ENCODE measurements around the gene SS18L1.

SS18L1 gene

DNA sequence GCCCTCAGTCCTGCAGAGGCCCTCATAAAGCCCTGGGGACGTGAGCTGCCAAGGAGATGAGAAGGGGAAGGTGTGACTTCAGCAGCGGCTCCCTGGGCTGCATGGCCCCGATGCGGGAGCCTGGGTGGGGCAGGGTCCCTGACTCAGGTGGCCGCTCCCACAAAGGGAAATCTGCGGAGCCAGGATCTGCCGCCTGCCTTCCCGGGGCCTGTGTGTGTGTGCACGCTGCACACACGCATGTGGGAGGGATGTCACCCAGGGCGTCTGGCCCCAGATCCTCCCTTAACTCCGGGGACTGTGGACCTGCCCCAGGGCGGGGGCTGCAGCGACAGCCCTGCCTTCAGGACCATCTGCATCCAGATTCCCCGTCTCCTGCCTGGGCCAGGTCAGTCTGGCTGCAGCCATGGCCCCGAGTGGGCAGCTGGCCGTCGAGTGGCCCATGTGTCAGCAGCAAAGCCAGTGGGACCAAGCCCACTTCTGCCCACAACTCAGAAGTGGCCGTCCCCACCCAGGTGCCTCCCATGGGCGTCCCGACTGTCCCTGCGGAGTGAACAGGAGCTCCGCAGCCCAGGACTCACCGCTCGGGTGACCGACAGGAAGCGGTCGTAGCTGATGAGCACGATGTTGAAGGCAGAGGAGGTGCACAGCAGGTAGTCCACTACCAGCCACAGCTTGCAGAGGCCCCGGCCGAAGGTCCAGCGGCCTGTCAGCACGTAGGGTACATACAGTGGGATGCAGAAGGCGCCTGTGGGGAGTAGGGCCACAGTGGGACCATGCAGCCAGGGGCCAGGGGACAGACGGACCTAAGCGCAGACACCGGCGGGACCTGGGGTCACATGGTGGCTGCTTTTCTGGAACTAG is 74.6 kb downstream of the SS18L1 start:
- ChIA-PET POLR2A (no interaction called here), CTCF (no interaction called here)
- Histone ChIP-seq H3K4me1 (ENCODE audit: control extremely low read depth in 1 of 4, control insufficient read depth in 4 of 4, insufficient read depth in 4 of 4, low read length in 3 of 4) (peaks cover 0 to 21% (median 14%) of the 10 kb centered on the region in 4 experiments), H3K27me3 (replicated peaks in 2 of 5; ENCODE audit: control insufficient read depth in 4 of 5, insufficient read depth in 5 of 5, low read length in 4 of 5) (peaks cover 0 to 90% (median 23%) of the 10 kb centered on the region in 5 experiments), H3K9me3 (ENCODE audit: control extremely low read depth in 1 of 5, control insufficient read depth in 4 of 5, insufficient read depth in 2 of 5, low read depth in 1 of 5, low read length in 4 of 5) (no peaks in the 10 kb centered on the region), H3K36me3 (ENCODE audit: control insufficient read depth in 4 of 4, insufficient read depth in 4 of 4, low read length in 3 of 4) (no peaks in the 10 kb centered on the region), H3K27ac (ENCODE audit: insufficient read depth in 1 of 2, low read depth in 1 of 2, low read length in 2 of 2, poor library complexity in 1 of 2, severe bottlenecking in 2 of 2) (no peak overlapping the region), H3K4me3 (ENCODE audit: control insufficient read depth in 1 of 7, extremely low read depth in 1 of 7, insufficient read depth in 4 of 7, low read depth in 2 of 7, low read length in 6 of 7) (no peak overlapping the region)
- no peak for DNase-seq
- WGBS (ENCODE audit: insufficient coverage) = 61% methylated on average over 36 of the region's 38 CpGs

- ChIA-PET POLR2A (no interaction called here), CTCF (no interaction called here)
- DNase-seq = no peak
- Histone ChIP-seq H3K27me3 (replicated peaks in 2 of 5; ENCODE audit: control insufficient read depth in 4 of 5, insufficient read depth in 5 of 5, low read length in 4 of 5) (peaks cover 0 to 95% (median 23%) of the 10 kb centered on the region in 5 experiments), H3K4me1 (ENCODE audit: control extremely low read depth in 1 of 4, control insufficient read depth in 4 of 4, insufficient read depth in 4 of 4, low read length in 3 of 4) (peaks cover 0 to 21% (median 14%) of the 10 kb centered on the region in 4 experiments), H3K4me3 (ENCODE audit: control insufficient read depth in 1 of 7, extremely low read depth in 1 of 7, insufficient read depth in 4 of 7, low read depth in 2 of 7, low read length in 6 of 7) (peak overlapping the region in 6 of 7 experiments; percentile 19 to 54 (median 36)), H3K27ac (ENCODE audit: insufficient read depth in 1 of 2, low read depth in 1 of 2, low read length in 2 of 2, poor library complexity in 1 of 2, severe bottlenecking in 2 of 2) (no peak overlapping the region), H3K9me3 (ENCODE audit: control extremely low read depth in 1 of 5, control insufficient read depth in 4 of 5, insufficient read depth in 2 of 5, low read depth in 1 of 5, low read length in 4 of 5) (no peaks in the 10 kb centered on the region), H3K36me3 (ENCODE audit: control insufficient read depth in 4 of 4, insufficient read depth in 4 of 4, low read length in 3 of 4) (no peaks in the 10 kb centered on the region)
- 3% methylated on average over 68 of the region's 84 CpGs for WGBS (ENCODE audit: insufficient coverage)
These were observed 75.8 kb downstream of the SS18L1 start for GRCh38 chr20:62219101-62219991.

GRCh38 chr20:62219992-62220665 is 76.6 kb downstream of the SS18L1 start, which contains the start of gene HRH3:
Gene HRH3, minus strand, starts transcription at chr20:62220278. Its CDS starts 308 bp downstream, at chr20:62219970.
- peaks cover 0 to 95% (median 21%) of the 10 kb centered on the region in 5 experiments for H3K27me3 ChIP-seq (replicated peaks in 2 of 5; ENCODE audit: control insufficient read depth in 4 of 5, insufficient read depth in 5 of 5, low read length in 4 of 5)
- DNase-seq = peak in 2 of 3 donors; percentile 54 to 62
- no peak within 1 kb of the TSS for H3K27ac ChIP-seq (ENCODE audit: insufficient read depth in 1 of 2, low read depth in 1 of 2, low read length in 2 of 2, poor library complexity in 1 of 2, severe bottlenecking in 2 of 2)
- no peaks in the 10 kb centered on the region for H3K9me3 ChIP-seq (ENCODE audit: control extremely low read depth in 1 of 5, control insufficient read depth in 4 of 5, insufficient read depth in 2 of 5, low read depth in 1 of 5, low read length in 4 of 5)
- POLR2A ChIA-PET = no interaction called here
- H3K4me1 ChIP-seq (ENCODE audit: control extremely low read depth in 1 of 4, control insufficient read depth in 4 of 4, insufficient read depth in 4 of 4, low read length in 3 of 4) = peaks cover 0 to 21% (median 14%) of the 10 kb centered on the region in 4 experiments
- CTCF ChIA-PET = no interaction called here
- no peaks in the 10 kb centered on the region for H3K36me3 ChIP-seq (ENCODE audit: control insufficient read depth in 4 of 4, insufficient read depth in 4 of 4, low read length in 3 of 4)
- WGBS (ENCODE audit: insufficient coverage) = under 1% methylated on average over 41 of the region's 84 CpGs
- H3K4me3 ChIP-seq (ENCODE audit: control insufficient read depth in 1 of 7, extremely low read depth in 1 of 7, insufficient read depth in 4 of 7, low read depth in 2 of 7, low read length in 6 of 7) = peak within 1 kb of the TSS in 6 of 7 experiments; percentile 19 to 54 (median 36)

GRCh38 chr20:62220666-62221568 is 77.3 kb downstream of the SS18L1 start:
- Histone ChIP-seq H3K4me3 (ENCODE audit: control insufficient read depth in 1 of 7, extremely low read depth in 1 of 7, insufficient read depth in 4 of 7, low read depth in 2 of 7, low read length in 6 of 7) (peak overlapping the region in 2 of 7 experiments; percentile 4 to 16), H3K36me3 (ENCODE audit: control insufficient read depth in 4 of 4, insufficient read depth in 4 of 4, low read length in 3 of 4) (no peaks in the 10 kb centered on the region), H3K27ac (ENCODE audit: insufficient read depth in 1 of 2, low read depth in 1 of 2, low read length in 2 of 2, poor library complexity in 1 of 2, severe bottlenecking in 2 of 2) (no peak overlapping the region), H3K4me1 (ENCODE audit: control extremely low read depth in 1 of 4, control insufficient read depth in 4 of 4, insufficient read depth in 4 of 4, low read length in 3 of 4) (peaks cover 0 to 21% (median 14%) of the 10 kb centered on the region in 4 experiments), H3K27me3 (replicated peaks in 2 of 5; ENCODE audit: control insufficient read depth in 4 of 5, insufficient read depth in 5 of 5, low read length in 4 of 5) (peaks cover 0 to 88% (median 22%) of the 10 kb centered on the region in 5 experiments), H3K9me3 (ENCODE audit: control extremely low read depth in 1 of 5, control insufficient read depth in 4 of 5, insufficient read depth in 2 of 5, low read depth in 1 of 5, low read length in 4 of 5) (no peaks in the 10 kb centered on the region)
- POLR2A ChIA-PET = no interaction called here
- 5% methylated on average over 28 of the region's 46 CpGs for WGBS (ENCODE audit: insufficient coverage)
- DNase-seq = peak; percentile 22 to 60 (median 50)
- CTCF ChIA-PET = no interaction called here

- WGBS (ENCODE audit: insufficient coverage) = 95% methylated on average over 18 of the region's 18 CpGs
- no peaks in the 10 kb centered on the region for H3K9me3 ChIP-seq (ENCODE audit: control extremely low read depth in 1 of 5, control insufficient read depth in 4 of 5, insufficient read depth in 2 of 5, low read depth in 1 of 5, low read length in 4 of 5)
- ChIA-PET POLR2A (no interaction called here), CTCF (no interaction called here)
- no peak overlapping the region for H3K4me3 ChIP-seq (ENCODE audit: control insufficient read depth in 1 of 7, extremely low read depth in 1 of 7, insufficient read depth in 4 of 7, low read depth in 2 of 7, low read length in 6 of 7)
- no peaks in the 10 kb centered on the region for H3K36me3 ChIP-seq (ENCODE audit: control insufficient read depth in 4 of 4, insufficient read depth in 4 of 4, low read length in 3 of 4)
- no peak overlapping the region for H3K27ac ChIP-seq (ENCODE audit: insufficient read depth in 1 of 2, low read depth in 1 of 2, low read length in 2 of 2, poor library complexity in 1 of 2, severe bottlenecking in 2 of 2)
- H3K4me1 ChIP-seq (ENCODE audit: control extremely low read depth in 1 of 4, control insufficient read depth in 4 of 4, insufficient read depth in 4 of 4, low read length in 3 of 4) = peaks cover 0 to 20% (median 14%) of the 10 kb centered on the region in 4 experiments
- no peak for DNase-seq
- peaks cover 0 to 87% (median 21%) of the 10 kb centered on the region in 5 experiments for H3K27me3 ChIP-seq (replicated peaks in 2 of 5; ENCODE audit: control insufficient read depth in 4 of 5, insufficient read depth in 5 of 5, low read length in 4 of 5)
These were observed 78.8 kb downstream of the SS18L1 start for GRCh38 chr20:62222266-62222850.

- no peaks in the 10 kb centered on the region for H3K9me3 ChIP-seq (ENCODE audit: control extremely low read depth in 1 of 5, control insufficient read depth in 4 of 5, insufficient read depth in 2 of 5, low read depth in 1 of 5, low read length in 4 of 5)
- H3K27ac ChIP-seq (ENCODE audit: insufficient read depth in 1 of 2, low read depth in 1 of 2, low read length in 2 of 2, poor library complexity in 1 of 2, severe bottlenecking in 2 of 2) = no peak overlapping the region
- WGBS (ENCODE audit: insufficient coverage) = 89% methylated on average over 13 of the region's 13 CpGs
- no peak overlapping the region for H3K4me3 ChIP-seq (ENCODE audit: control insufficient read depth in 1 of 7, extremely low read depth in 1 of 7, insufficient read depth in 4 of 7, low read depth in 2 of 7, low read length in 6 of 7)
- no peaks in the 10 kb centered on the region for H3K36me3 ChIP-seq (ENCODE audit: control insufficient read depth in 4 of 4, insufficient read depth in 4 of 4, low read length in 3 of 4)
- POLR2A ChIA-PET = interaction anchor here (0.6 kb wide), 1 partner anchor 48 kb away, joined by 4 read pairs; no protein-coding TSS in a partner anchor
- H3K27me3 ChIP-seq (replicated peaks in 2 of 5; ENCODE audit: control insufficient read depth in 4 of 5, insufficient read depth in 5 of 5, low read length in 4 of 5) = peaks cover 0 to 87% (median 21%) of the 10 kb centered on the region in 5 experiments
- CTCF ChIA-PET = no interaction called here
- H3K4me1 ChIP-seq (ENCODE audit: control extremely low read depth in 1 of 4, control insufficient read depth in 4 of 4, insufficient read depth in 4 of 4, low read length in 3 of 4) = peaks cover 0 to 19% (median 14%) of the 10 kb centered on the region in 4 experiments
- DNase-seq = no peak
These were observed 79.4 kb downstream of the SS18L1 start for GRCh38 chr20:62222972-62223371.
